Renal pelvis (tissue), 12 donors: ENCODE data around the gene RFX2. TPM values are rescaled to one million over a fixed set of nuclear protein-coding genes. Genes with fewer than 3 reads are reported as not detected.
A peak's percentile ranks its signal among the peaks of the same experiment; 100 is the strongest.

Source experiments
- DNase-seq: peaks from one replicate; pipeline ENCODE4 v3.0.0-alpha.2; 2013
- long read RNA-seq, 16 experiments: transcript quantifications; one replicate each; lab custom pipeline, GENCODE V29; 2026
- polyA plus RNA-seq, 3 donors: library from polyadenylated mRNA; unstranded; fragments of 120-200 nt; gene quantifications; one replicate each; pipeline ENCODE4 v1.2.1, GENCODE V29; 2013; ENCODE audit not compliant: insufficient read length in 3 of 3

RFX2 gene
- polyA plus RNA-seq: 10 to 100 TPM in 1 of 3 donors, 1 to 10 TPM in 2; 7.2 to 11.0 (median 9.7) TPM
- long read RNA-seq, donor 1, partial matches to known transcripts: 0 of 1 reads
- long read RNA-seq, donor 1, other reads (novel, unspliced or antisense): 0 of 1 reads
- long read RNA-seq, donor 2, partial matches to known transcripts: 0 of 1 reads
- long read RNA-seq, donor 2, other reads (novel, unspliced or antisense): 0 of 1 reads
- long read RNA-seq, donor 3: 0 reads
- long read RNA-seq, donor 4: 0 reads
- long read RNA-seq, donor 5: 0 reads
- long read RNA-seq, donor 6, partial matches to known transcripts: 0 of 1 reads
- long read RNA-seq, donor 6, other reads (novel, unspliced or antisense): 0 of 1 reads
- long read RNA-seq, donor 7, partial matches to known transcripts: 0 of 1 reads
- long read RNA-seq, donor 7, other reads (novel, unspliced or antisense): 0 of 1 reads
- long read RNA-seq, donor 8: 0 reads
- long read RNA-seq, donor 9: 0 reads
- long read RNA-seq, donor 10: 0 reads
- long read RNA-seq, donor 11, partial matches to known transcripts: 0 of 1 reads
- long read RNA-seq, donor 11, other reads (novel, unspliced or antisense): 0 of 1 reads
- long read RNA-seq, donor 12, partial matches to known transcripts: 0 of 1 reads
- long read RNA-seq, donor 12, other reads (novel, unspliced or antisense): 0 of 1 reads
- long read RNA-seq, donor 13, partial matches to known transcripts: 37 of 39 reads
- long read RNA-seq, donor 13, other reads (novel, unspliced or antisense): 0 of 39 reads
- long read RNA-seq, donor 14: 0 reads
- long read RNA-seq, donor 15: 0 reads
- long read RNA-seq, donor 16, partial matches to known transcripts: 0 of 3 reads
- long read RNA-seq, donor 16, other reads (novel, unspliced or antisense): 0 of 3 reads

GRCh38 chr19:6110360-6110977 is at the start of gene RFX2:
Gene RFX2, minus strand, starts transcription at chr19:6110500. Its CDS starts 63,004 bp downstream, at chr19:6047496.
- DNase-seq: peak; percentile 99

- no peak for DNase-seq
Observed at GRCh38 chr19:6156033-6156432, 45.7 kb upstream of the RFX2 start.

- no peak for DNase-seq
Observed at GRCh38 chr19:6150289-6150688, 40.0 kb upstream of the RFX2 start.

- no peak for DNase-seq
Observed at GRCh38 chr19:6141217-6141616, 30.9 kb upstream of the RFX2 start.

GRCh38 chr19:6138511-6138910 is 28.2 kb upstream of the RFX2 start:
- DNase-seq: no peak

GRCh38 chr19:6138066-6138465 is 27.8 kb upstream of the RFX2 start:
- DNase-seq: no peak

GRCh38 chr19:6133231-6133630 is 22.9 kb upstream of the RFX2 start:
- DNase-seq: no peak

GRCh38 chr19:6132482-6132881 is 22.2 kb upstream of the RFX2 start:
- no peak for DNase-seq

GRCh38 chr19:6127716-6128335 is 17.5 kb upstream of the RFX2 start:
- DNase-seq: no peak

GRCh38 chr19:6126335-6126974 is 16.2 kb upstream of the RFX2 start:
- no peak for DNase-seq

- no peak for DNase-seq
Observed at GRCh38 chr19:6125571-6125989, 15.3 kb upstream of the RFX2 start.

GRCh38 chr19:6119031-6119430 is 8.7 kb upstream of the RFX2 start:
- no peak for DNase-seq

GRCh38 chr19:6118043-6118442 is 7.7 kb upstream of the RFX2 start:
- no peak for DNase-seq

GRCh38 chr19:6117534-6117933 is 7.2 kb upstream of the RFX2 start:
- no peak for DNase-seq

GRCh38 chr19:6116749-6117430 is 6.6 kb upstream of the RFX2 start:
- DNase-seq: no peak

GRCh38 chr19:6115992-6116391 is 5.7 kb upstream of the RFX2 start:
- no peak for DNase-seq

GRCh38 chr19:6113616-6114188 is 3.4 kb upstream of the RFX2 start:
- DNase-seq: no peak

GRCh38 chr19:6109947-6110346 is 353 bp downstream of the RFX2 start:
- no peak for DNase-seq

- no peak for DNase-seq
Observed at GRCh38 chr19:6108721-6109633, 1.3 kb downstream of the RFX2 start.
